ENCODE measurements around the gene ASB2.

ASB2 gene

GRCh38 chr14:93976477-93977057 lies at the start of gene ASB2:
ASB2 (minus strand) TSS chr14:93976570; CDS start chr14:93964539, 12,031 bp downstream.
- no peak for DNase-seq (ENCODE audit: low read depth)

- no peak for DNase-seq (ENCODE audit: low read depth)
These were observed 49.4 kb upstream of the ASB2 start for GRCh38 chr14:94025720-94026119.

GRCh38 chr14:94024549-94024948 lies 48.2 kb upstream of the ASB2 start:
- no peak for DNase-seq (ENCODE audit: low read depth)

GRCh38 chr14:94022532-94023411 lies 46.4 kb upstream of the ASB2 start:
- DNase-seq (ENCODE audit: low read depth), result no peak

- DNase-seq (ENCODE audit: low read depth), result no peak
These were observed 45.2 kb upstream of the ASB2 start for GRCh38 chr14:94021416-94022157.

GRCh38 chr14:94021001-94021400 lies 44.6 kb upstream of the ASB2 start:
- DNase-seq (ENCODE audit: low read depth), result no peak

- DNase-seq (ENCODE audit: low read depth), result no peak
These were observed 43.9 kb upstream of the ASB2 start for GRCh38 chr14:94020267-94020666.

GRCh38 chr14:94019329-94019728 lies 43.0 kb upstream of the ASB2 start:
- no peak for DNase-seq (ENCODE audit: low read depth)

GRCh38 chr14:94018308-94018707 lies 41.9 kb upstream of the ASB2 start:
- no peak for DNase-seq (ENCODE audit: low read depth)

GRCh38 chr14:94016446-94016976 lies 40.1 kb upstream of the ASB2 start:
- DNase-seq (ENCODE audit: low read depth), result no peak

GRCh38 chr14:94015223-94015622 lies 38.9 kb upstream of the ASB2 start:
- no peak for DNase-seq (ENCODE audit: low read depth)

GRCh38 chr14:94014382-94014781 lies 38.0 kb upstream of the ASB2 start:
- DNase-seq (ENCODE audit: low read depth), result no peak

- DNase-seq (ENCODE audit: low read depth), result no peak
These were observed 35.4 kb upstream of the ASB2 start for GRCh38 chr14:94011795-94012194.

- DNase-seq (ENCODE audit: low read depth), result no peak
These were observed 34.3 kb upstream of the ASB2 start for GRCh38 chr14:94010625-94011024.

GRCh38 chr14:94009767-94010166 lies 33.4 kb upstream of the ASB2 start:
- no peak for DNase-seq (ENCODE audit: low read depth)

- DNase-seq (ENCODE audit: low read depth), result no peak
These were observed 31.9 kb upstream of the ASB2 start for GRCh38 chr14:94008234-94008633.

GRCh38 chr14:94005324-94006073 lies 29.1 kb upstream of the ASB2 start:
- no peak for DNase-seq (ENCODE audit: low read depth)

GRCh38 chr14:94004015-94004414 lies 27.6 kb upstream of the ASB2 start:
- no peak for DNase-seq (ENCODE audit: low read depth)

GRCh38 chr14:94003397-94003796 lies 27.0 kb upstream of the ASB2 start:
- no peak for DNase-seq (ENCODE audit: low read depth)

GRCh38 chr14:94001501-94002396 lies 25.4 kb upstream of the ASB2 start:
- no peak for DNase-seq (ENCODE audit: low read depth)

GRCh38 chr14:94001016-94001415 lies 24.6 kb upstream of the ASB2 start:
- DNase-seq (ENCODE audit: low read depth), result no peak

All from stimulated activated CD8-positive, alpha-beta memory T cell treated with anti-CD3 and anti-CD28 coated beads, Interleukin-7, amount 100 ng/mL, for 24 hours (primary cell).